GM21390 (cell line): ENCODE data around the gene ANO8.
A peak's percentile ranks its signal among the peaks of the same experiment; 100 is the strongest.
"Not testable (repeated sequence)": the region's sequence is repeated elsewhere in the genome, so short reads cannot be mapped to it uniquely, and the experiment has no call there.

Source experiments
- ATAC-seq: cut with Tn5 transposase; IDR thresholded peaks from one replicate; pipeline ENCODE4 v1.9.1; 2021; ENCODE audit not compliant: unreplicated experiment

Gene ANO8

GRCh38 chr19:17334414-17335409 lies at the start of gene ANO8:
TSS of gene ANO8 (minus strand) at chr19:17334855. CDS start at chr19:17334670, 185 bp downstream.
- peak; percentile 43 for ATAC-seq

- ATAC-seq = no peak
Measured at GRCh38 chr19:17380426-17381138, 45.9 kb upstream of the ANO8 start.

GRCh38 chr19:17379221-17379631 lies 44.6 kb upstream of the ANO8 start:
- no peak for ATAC-seq

GRCh38 chr19:17378271-17378670 lies 43.6 kb upstream of the ANO8 start:
- ATAC-seq = no peak

- ATAC-seq = no peak
Measured at GRCh38 chr19:17376935-17377600, 42.4 kb upstream of the ANO8 start, which contains the start of gene PLVAP. TSS of gene PLVAP (minus strand) at chr19:17377342. CDS start at chr19:17377288, 54 bp downstream.

GRCh38 chr19:17370026-17370587 lies 35.5 kb upstream of the ANO8 start:
- no peak for ATAC-seq

- no peak for ATAC-seq
Measured at GRCh38 chr19:17365361-17365760, 30.7 kb upstream of the ANO8 start.

- ATAC-seq = not testable (repeated sequence)
Measured at GRCh38 chr19:17363852-17364605, 29.4 kb upstream of the ANO8 start.

GRCh38 chr19:17359905-17360800 lies 25.5 kb upstream of the ANO8 start:
- ATAC-seq = no peak

- ATAC-seq = no peak
Measured at GRCh38 chr19:17358395-17358794, 23.7 kb upstream of the ANO8 start.

GRCh38 chr19:17357724-17358123 lies 23.1 kb upstream of the ANO8 start:
- ATAC-seq = no peak

- ATAC-seq = no peak
Measured at GRCh38 chr19:17357078-17357666, 22.5 kb upstream of the ANO8 start.

GRCh38 chr19:17353386-17353785 lies 18.7 kb upstream of the ANO8 start:
- no peak for ATAC-seq

GRCh38 chr19:17352608-17353280 lies 18.1 kb upstream of the ANO8 start:
- ATAC-seq = no peak

- ATAC-seq = no peak
Measured at GRCh38 chr19:17351815-17352435, 17.3 kb upstream of the ANO8 start.

GRCh38 chr19:17348700-17349099 lies 14.0 kb upstream of the ANO8 start:
- no peak for ATAC-seq

- no peak for ATAC-seq
Measured at GRCh38 chr19:17347877-17348276, 13.2 kb upstream of the ANO8 start.

GRCh38 chr19:17347361-17347760 lies 12.7 kb upstream of the ANO8 start:
- no peak for ATAC-seq
